Measurements from ENCODE around the gene TRPM3.

DNA sequence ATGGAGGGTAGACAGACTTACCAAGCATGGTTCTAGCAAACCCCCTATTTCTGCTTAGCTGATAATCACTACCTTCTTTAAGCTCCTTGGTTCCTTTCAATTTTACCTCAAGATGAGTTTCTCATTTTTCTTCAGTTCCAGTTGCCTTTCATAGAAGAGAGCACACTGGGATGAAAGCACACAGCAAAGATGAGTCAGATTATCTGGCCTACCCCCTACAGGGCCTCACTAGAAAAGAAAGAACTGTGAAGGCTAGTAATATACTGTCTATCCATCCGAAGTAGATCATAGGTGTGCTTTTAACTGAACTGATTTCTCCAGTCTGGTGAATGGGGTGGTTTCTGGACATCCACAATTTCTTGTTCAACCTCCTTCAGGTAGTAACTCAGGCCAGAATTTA lies 122.5 kb downstream of the TRPM3 start:
- no peak for TF ChIP-seq CREB1 (IDR thresholded peaks at IDR 0.05)
- no peak for TF ChIP-seq CTCF (IDR thresholded peaks at IDR 0.05; ENCODE audit: control extremely low read depth in 1 of 3, insufficient read depth in 1 of 3, low read depth in 1 of 3, low read length in 3 of 3)

Measured in H1 (cell line).